Transverse colon (tissue), 3 donors: Measurements from ENCODE around the gene MRPL9.

Experiments
- CTCF ChIP-seq, 5 experiments: fragments of 200-600 bp in 3 of 5; fragments of 450-650 bp in 2 of 5; sonication (generic) in 3 of 5; IDR thresholded peaks; 1 replicate in 2 of 5; 2 replicates in 3 of 5; pipeline ENCODE4 v1.5.1; 2016 to 2017; ENCODE audit warnings: antibody characterized with exemption in 5 of 5, inconsistent platforms in 3 of 5, mild to moderate bottlenecking in 2 of 5, moderate library complexity in 1 of 5
- POLR2A ChIP-seq: fragments of 450-650 bp; IDR thresholded peaks from one replicate; pipeline ENCODE4 v1.6.1; 2016; ENCODE audit warnings: antibody characterized with exemption, mild to moderate bottlenecking, moderate library complexity

DNA sequence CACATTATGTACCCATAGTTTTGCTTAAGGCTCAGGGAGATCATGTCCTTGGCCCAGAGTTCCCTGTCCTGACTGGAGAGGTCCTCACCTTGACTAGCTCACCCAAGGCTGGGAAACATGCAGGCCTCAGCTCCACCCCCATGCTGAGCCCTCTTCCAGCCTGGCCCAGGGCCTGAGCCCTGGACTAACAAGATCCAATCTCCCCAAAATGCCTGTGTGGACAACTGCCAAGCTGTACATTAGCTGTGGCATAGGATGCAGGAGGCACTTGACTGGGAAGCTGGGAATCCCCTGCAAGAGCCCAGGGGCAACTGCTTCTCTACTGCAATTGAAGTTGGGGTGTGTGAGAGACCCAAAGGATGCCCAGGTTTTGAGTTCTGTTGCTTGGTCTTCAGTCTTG is 39.9 kb upstream of the MRPL9 start:
- TF ChIP-seq CTCF (IDR thresholded peaks at IDR 0.05) (no peak), POLR2A (no peak)
